ENCODE results near the gene MAPK9.

DNA sequence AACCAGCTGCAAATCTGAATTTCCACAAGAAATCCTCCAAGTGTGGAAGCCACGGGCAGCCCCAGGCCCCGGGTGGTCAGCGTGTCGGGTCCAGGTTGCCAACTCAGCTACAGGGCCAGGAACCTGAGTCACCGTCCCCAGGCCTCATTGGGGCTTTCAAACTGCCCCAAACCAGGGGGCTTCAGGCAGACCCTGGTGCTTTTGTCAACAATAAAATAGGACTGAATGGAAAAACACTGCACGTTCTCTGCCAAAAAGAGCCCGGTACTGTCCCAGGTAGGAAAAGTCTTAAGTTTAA, 37.2 kb upstream of the MAPK9 start:
- TF ChIP-seq, protein P1, sequence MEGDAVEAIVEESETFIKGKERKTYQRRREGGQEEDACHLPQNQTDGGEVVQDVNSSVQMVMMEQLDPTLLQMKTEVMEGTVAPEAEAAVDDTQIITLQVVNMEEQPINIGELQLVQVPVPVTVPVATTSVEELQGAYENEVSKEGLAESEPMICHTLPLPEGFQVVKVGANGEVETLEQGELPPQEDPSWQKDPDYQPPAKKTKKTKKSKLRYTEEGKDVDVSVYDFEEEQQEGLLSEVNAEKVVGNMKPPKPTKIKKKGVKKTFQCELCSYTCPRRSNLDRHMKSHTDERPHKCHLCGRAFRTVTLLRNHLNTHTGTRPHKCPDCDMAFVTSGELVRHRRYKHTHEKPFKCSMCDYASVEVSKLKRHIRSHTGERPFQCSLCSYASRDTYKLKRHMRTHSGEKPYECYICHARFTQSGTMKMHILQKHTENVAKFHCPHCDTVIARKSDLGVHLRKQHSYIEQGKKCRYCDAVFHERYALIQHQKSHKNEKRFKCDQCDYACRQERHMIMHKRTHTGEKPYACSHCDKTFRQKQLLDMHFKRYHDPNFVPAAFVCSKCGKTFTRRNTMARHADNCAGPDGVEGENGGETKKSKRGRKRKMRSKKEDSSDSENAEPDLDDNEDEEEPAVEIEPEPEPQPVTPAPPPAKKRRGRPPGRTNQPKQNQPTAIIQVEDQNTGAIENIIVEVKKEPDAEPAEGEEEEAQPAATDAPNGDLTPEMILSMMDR (IDR thresholded peaks at IDR 0.05): no peak
- no peak for TF ChIP-seq POLR2A (IDR thresholded peaks at IDR 0.05)

All from heart left ventricle (tissue), 13 donors.